Cardiac muscle cell (in vitro differentiated cells and primary cell): Measurements from ENCODE around the gene FLYWCH2. TPM values are rescaled to one million over a fixed set of nuclear protein-coding genes. Genes with fewer than 3 reads are reported as not detected.
A peak's percentile ranks its signal among the peaks of the same experiment; 100 is the strongest.

Source experiments
- DNase-seq, 2 donors: peaks; one replicate each; pipeline versions ENCODE4 v3.0.0 to v3.0.0-alpha.2; 2010 to 2017; ENCODE audit warnings: low read depth in 1 of 2, low spot score in 1 of 2
- H3K27ac ChIP-seq: fragments of 200-600 bp; sonication (generic); 2 replicates; pipeline ENCODE4 v1.5.1; 2016
- H3K27me3 ChIP-seq: fragments of 200-600 bp; sonication (generic); 2 replicates; pipeline ENCODE4 v1.6.0; 2016; ENCODE audit warnings: control low read depth
- H3K36me3 ChIP-seq: fragments of 200-600 bp; sonication (generic); 2 replicates; pipeline ENCODE4 v1.5.1; 2016; ENCODE audit warnings: control low read depth
- H3K4me1 ChIP-seq: fragments of 200-600 bp; sonication (generic); 2 replicates; pipeline ENCODE4 v1.8.1; 2017; ENCODE audit warnings: low read depth, mild to moderate bottlenecking, mixed run types
- H3K4me3 ChIP-seq: fragments of 200-600 bp; sonication (generic); 2 replicates; pipeline ENCODE4 v1.5.1; 2016; ENCODE audit warnings: mild to moderate bottlenecking
- H3K9me3 ChIP-seq: fragments of 200-600 bp; sonication (generic); 2 replicates; pipeline ENCODE4 v1.5.1; 2017; ENCODE audit warnings: low read depth, mild to moderate bottlenecking, control low read depth
- CTCF ChIP-seq: IDR thresholded peaks from 2 replicates; pipeline ENCODE4 v1.5.1; 2012; ENCODE audit warnings: low read depth, mild to moderate bottlenecking, low read length
- polyA plus RNA-seq: library from polyadenylated mRNA; unstranded; fragments of >200 nt; fragmentation: Nextera tagmentation; extraction: Ambion mirVana; gene quantifications from 2 replicates; pipeline ENCODE4 v1.2.1, GENCODE V29; 2016
- total RNA-seq: library from RNA; depleted of rRNA; stranded (reverse); fragments of >200 nt; gene quantifications from 2 replicates; pipeline ENCODE4 v1.2.3, GENCODE V29; 2016

Gene FLYWCH2
- total and polyA plus RNA-seq, 2 experiments from 2014 or later: 66.1 to 134 TPM

- Histone ChIP-seq H3K27me3 (no peaks in the 10 kb centered on the region), H3K36me3 (no peaks in the 10 kb centered on the region), H3K27ac (no peak overlapping the region), H3K4me1 (no peaks in the 10 kb centered on the region), H3K4me3 (no peak overlapping the region), H3K9me3 (no peaks in the 10 kb centered on the region)
- peak; percentile 87 for TF ChIP-seq CTCF
- peak; percentile 68 to 82 for DNase-seq
Observed at GRCh38 chr16:2919511-2920255, 36.7 kb downstream of the FLYWCH2 start.

- Histone ChIP-seq H3K9me3 (no peaks in the 10 kb centered on the region), H3K4me1 (no peaks in the 10 kb centered on the region), H3K4me3 (no peak overlapping the region), H3K27me3 (no peaks in the 10 kb centered on the region), H3K27ac (no peak overlapping the region), H3K36me3 (no peaks in the 10 kb centered on the region)
- no peak for TF ChIP-seq CTCF
- DNase-seq: no peak
Observed at GRCh38 chr16:2923481-2923880, 40.5 kb downstream of the FLYWCH2 start.

GRCh38 chr16:2924901-2925755 is 42.1 kb downstream of the FLYWCH2 start:
- no peaks in the 10 kb centered on the region for H3K4me1 ChIP-seq
- no peak overlapping the region for H3K4me3 ChIP-seq
- H3K36me3 ChIP-seq: no peaks in the 10 kb centered on the region
- no peaks in the 10 kb centered on the region for H3K9me3 ChIP-seq
- H3K27ac ChIP-seq: no peak overlapping the region
- DNase-seq: peak in 1 of 2 donors; percentile 39
- H3K27me3 ChIP-seq: no peaks in the 10 kb centered on the region
- TF ChIP-seq CTCF: no peak

GRCh38 chr16:2925951-2926649 is 43.1 kb downstream of the FLYWCH2 start:
- H3K36me3 ChIP-seq: no peaks in the 10 kb centered on the region
- DNase-seq: no peak
- no peak overlapping the region for H3K4me3 ChIP-seq
- H3K27me3 ChIP-seq: no peaks in the 10 kb centered on the region
- no peaks in the 10 kb centered on the region for H3K4me1 ChIP-seq
- no peak for TF ChIP-seq CTCF
- no peak overlapping the region for H3K27ac ChIP-seq
- H3K9me3 ChIP-seq: no peaks in the 10 kb centered on the region

- DNase-seq: no peak
- Histone ChIP-seq H3K36me3 (no peaks in the 10 kb centered on the region), H3K9me3 (no peaks in the 10 kb centered on the region), H3K27me3 (no peaks in the 10 kb centered on the region), H3K4me3 (no peak overlapping the region), H3K4me1 (no peaks in the 10 kb centered on the region), H3K27ac (no peak overlapping the region)
- TF ChIP-seq CTCF: no peak
Observed at GRCh38 chr16:2926650-2926999, 43.6 kb downstream of the FLYWCH2 start.
